Fibroblast of the aortic adventitia (primary cell): Measurements from ENCODE around the gene RXRA. TPM values are rescaled to one million over a fixed set of nuclear protein-coding genes. Genes with fewer than 3 reads are reported as not detected.
A peak's percentile ranks its signal among the peaks of the same experiment; 100 is the strongest.

ENCODE experiments used
- DNase-seq: peaks from one replicate; pipeline ENCODE4 v3.0.0-alpha.2; 2010; ENCODE audit warnings: low read depth
- H3K4me3 ChIP-seq: 2 replicates; pipeline ENCODE4 v1.5.1; 2011; ENCODE audit warnings: low read depth, mild to moderate bottlenecking, control low read depth, low read length, moderate library complexity
- CTCF ChIP-seq: IDR thresholded peaks from 2 replicates; pipeline ENCODE4 v1.5.1; 2011; ENCODE audit warnings: mild to moderate bottlenecking, low read length, control low read depth, inconsistent platforms; ENCODE audit not compliant: insufficient read depth
- total RNA-seq: library from RNA; depleted of rRNA; stranded (reverse); fragments of >200 nt; gene quantifications from 2 replicates; pipeline ENCODE4 v1.2.3, GENCODE V29; 2012; ENCODE audit warnings: low replicate concordance

The RXRA gene
- total RNA-seq, 1 donor, result 20.9 TPM

GRCh38 chr9:134377143-134377484 is 50.9 kb downstream of the RXRA start:
- H3K4me3 ChIP-seq, result no peak overlapping the region
- DNase-seq, result no peak
- TF ChIP-seq CTCF, result no peak

- H3K4me3 ChIP-seq, result no peak overlapping the region
- no peak for DNase-seq
Measured at GRCh38 chr9:134377976-134378375, 51.7 kb downstream of the RXRA start.

GRCh38 chr9:134378901-134379338 is 52.7 kb downstream of the RXRA start:
- DNase-seq, result peak; percentile 53
- no peak for TF ChIP-seq CTCF
- no peak overlapping the region for H3K4me3 ChIP-seq

More at GRCh38 chr9:134377976-134378375, 51.7 kb downstream of the RXRA start:
- no peak for TF ChIP-seq CTCF

GRCh38 chr9:134379831-134380365 is 53.6 kb downstream of the RXRA start:
- H3K4me3 ChIP-seq, result no peak overlapping the region
- TF ChIP-seq CTCF, result no peak
- DNase-seq, result no peak

GRCh38 chr9:134380542-134381271 is 54.5 kb downstream of the RXRA start:
- DNase-seq, result no peak
- no peak overlapping the region for H3K4me3 ChIP-seq
- TF ChIP-seq CTCF, result no peak

- DNase-seq, result no peak
- H3K4me3 ChIP-seq, result no peak overlapping the region
- no peak for TF ChIP-seq CTCF
Measured at GRCh38 chr9:134381272-134381661, 55.0 kb downstream of the RXRA start.
